Breast epithelium (tissue), 3 donors: ENCODE data around the gene POLR3K.

Source experiments
- CTCF ChIP-seq, 3 donors: fragments of 450-650 bp; IDR thresholded peaks; one replicate each; pipeline ENCODE4 v1.5.1; 2016 to 2017; ENCODE audit warnings: antibody characterized with exemption in 3 of 3, mild to moderate bottlenecking in 3 of 3, moderate library complexity in 3 of 3
- POLR2A ChIP-seq: fragments of 450-650 bp; IDR thresholded peaks from one replicate; pipeline ENCODE4 v1.6.1; 2016; ENCODE audit warnings: antibody characterized with exemption, mild to moderate bottlenecking, moderate library complexity
- POLR2AphosphoS5 ChIP-seq, 3 donors: sonication (generic); formaldehyde crosslinking; IDR thresholded peaks; one replicate each; pipeline ENCODE4 v1.6.1; 2017; ENCODE audit warnings: antibody characterized with exemption in 3 of 3

- TF ChIP-seq CTCF (IDR thresholded peaks at IDR 0.05) = no peak
- no peak for TF ChIP-seq POLR2AphosphoS5 (IDR thresholded peaks at IDR 0.05)
- TF ChIP-seq POLR2A = no peak
These were observed 21.4 kb upstream of the POLR3K start for GRCh38 chr16:74747-75334.
